HG02763 (cell line): ENCODE results near the gene TP53BP1.
A peak's percentile ranks its signal among the peaks of the same experiment; 100 is the strongest.

Experiments used
- ATAC-seq: cut with Tn5 transposase; IDR thresholded peaks from one replicate; pipeline ENCODE4 v1.9.1; 2021; ENCODE audit warnings: mild to moderate bottlenecking, moderate library complexity; ENCODE audit not compliant: unreplicated experiment

Gene TP53BP1

DNA sequence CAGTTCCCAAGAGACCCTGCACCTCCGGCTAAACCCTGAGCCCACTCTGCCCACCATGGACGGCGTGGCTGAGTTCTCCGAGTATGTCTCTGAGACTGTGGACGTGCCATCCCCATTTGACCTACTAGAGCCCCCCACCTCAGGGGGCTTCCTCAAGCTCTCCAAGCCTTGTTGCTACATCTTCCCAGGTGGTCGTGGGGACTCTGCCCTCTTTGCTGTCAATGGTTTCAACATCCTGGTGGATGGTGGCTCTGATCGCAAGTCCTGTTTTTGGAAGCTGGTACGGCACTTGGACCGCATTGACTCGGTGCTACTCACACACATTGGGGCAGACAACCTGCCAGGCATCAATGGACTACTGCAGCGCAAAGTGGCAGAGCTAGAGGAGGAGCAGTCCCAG is 28.5 kb upstream of the TP53BP1 start:
- ATAC-seq, result no peak

- no peak for ATAC-seq
Observed at GRCh38 chr15:43520138-43520537, 27.2 kb upstream of the TP53BP1 start.

GRCh38 chr15:43519196-43519595 is 26.2 kb upstream of the TP53BP1 start:
- no peak for ATAC-seq

GRCh38 chr15:43518197-43518761 is 25.3 kb upstream of the TP53BP1 start:
- no peak for ATAC-seq

- no peak for ATAC-seq
Observed at GRCh38 chr15:43517354-43518196, 24.6 kb upstream of the TP53BP1 start, which contains the start of gene MAP1A. MAP1A (plus strand) TSS chr15:43517608; CDS start chr15:43521474, 3,866 bp downstream.

- ATAC-seq, result no peak
Observed at GRCh38 chr15:43516801-43517353, 23.9 kb upstream of the TP53BP1 start.

DNA sequence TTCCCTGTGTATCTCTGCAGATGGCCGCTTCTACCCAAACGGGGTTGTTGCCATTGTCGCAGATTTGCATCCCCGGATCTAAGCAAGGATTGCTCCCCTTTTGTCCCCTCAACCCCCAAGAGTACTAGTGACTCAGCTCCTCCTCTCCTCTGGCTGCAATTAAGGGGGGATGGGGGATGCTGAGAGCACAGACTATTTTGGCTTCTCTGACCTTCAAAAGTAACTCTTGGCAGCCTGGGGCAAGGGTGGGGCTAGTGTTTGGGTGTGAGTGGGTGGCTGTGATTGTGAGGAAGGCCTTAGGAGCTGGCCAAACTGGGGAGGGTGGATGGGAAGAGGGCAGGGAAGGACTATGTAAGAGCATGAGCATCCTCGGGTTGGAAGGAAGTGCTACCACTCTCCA is 23.2 kb upstream of the TP53BP1 start:
- no peak for ATAC-seq

DNA sequence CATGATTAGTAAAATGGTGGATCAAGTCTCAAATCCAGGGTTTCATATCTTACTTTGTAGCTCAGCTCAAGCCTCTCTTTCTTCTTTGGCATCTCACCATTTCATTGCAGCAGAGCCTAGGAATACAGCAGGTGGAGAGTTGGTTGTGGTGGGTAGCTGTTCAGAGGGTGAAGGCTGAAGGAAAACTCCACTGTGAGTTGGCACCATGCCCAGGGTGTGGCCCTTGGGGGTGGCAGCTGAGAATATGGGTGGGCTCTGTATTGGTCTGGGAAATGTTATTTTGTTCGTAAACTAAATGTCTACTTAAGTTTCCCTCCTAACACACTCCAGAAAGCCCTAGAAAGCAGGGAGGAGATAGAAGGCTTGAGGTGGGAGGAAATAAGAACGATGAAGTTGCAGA is 22.8 kb upstream of the TP53BP1 start:
- ATAC-seq, result no peak

DNA sequence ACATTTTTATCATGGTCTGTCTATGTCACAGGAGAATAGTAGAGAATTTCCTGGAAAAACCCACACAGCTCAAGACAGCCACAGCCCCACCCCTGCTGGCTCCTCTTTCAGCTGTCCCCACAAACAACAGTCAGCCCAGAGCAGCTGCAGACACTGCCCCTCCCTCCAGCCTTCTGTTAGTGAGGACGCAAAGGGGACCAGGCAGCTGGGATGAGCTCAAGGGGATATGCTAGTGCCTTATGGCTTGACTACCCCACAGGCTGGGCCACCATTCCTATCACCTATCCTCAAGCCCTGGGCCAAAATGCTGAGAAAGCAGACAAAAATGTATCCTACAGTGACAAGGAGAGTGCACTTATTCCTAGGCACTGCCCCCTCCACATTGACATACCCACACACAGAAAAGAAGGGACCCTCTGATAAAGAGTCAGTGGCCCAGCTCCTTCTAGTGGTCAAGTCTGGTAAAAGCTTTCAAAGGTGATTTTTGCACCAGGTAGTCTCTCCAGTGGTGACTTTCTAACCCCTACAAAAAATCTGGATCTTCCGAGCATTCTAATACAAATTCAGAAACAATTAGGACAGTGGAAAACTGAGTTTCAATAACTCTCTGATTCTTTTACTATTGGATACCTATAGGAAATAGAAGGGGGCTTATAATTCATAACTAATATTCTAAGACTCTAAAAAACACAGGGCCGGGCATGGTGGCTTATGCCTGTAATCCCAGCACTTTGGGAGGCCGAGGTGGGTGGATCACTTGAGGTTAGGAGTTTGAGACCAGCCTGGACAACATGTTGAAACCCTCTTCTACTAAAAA is 21.5 kb upstream of the TP53BP1 start:
- no peak for ATAC-seq

DNA sequence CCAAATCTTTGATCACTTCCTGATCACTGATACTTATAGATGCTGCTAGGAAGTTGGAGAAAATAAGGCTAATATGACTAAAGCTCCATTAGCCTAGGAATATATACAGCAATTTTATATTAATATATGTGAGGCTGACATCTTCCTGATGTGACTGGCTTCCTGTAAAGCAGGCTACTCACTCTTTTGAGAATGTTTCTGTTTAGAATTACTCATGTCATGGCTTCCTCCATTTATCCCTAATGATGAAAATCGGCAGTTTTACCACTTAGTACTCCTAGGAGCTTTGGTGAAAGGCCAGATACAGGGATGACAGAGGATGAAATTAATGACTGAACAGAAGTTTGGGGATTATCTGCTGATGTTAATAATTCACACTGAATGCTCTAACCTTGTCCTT is 20.6 kb upstream of the TP53BP1 start:
- no peak for ATAC-seq

GRCh38 chr15:43511012-43511885 is 18.3 kb upstream of the TP53BP1 start:
- ATAC-seq, result no peak

- peak; percentile 98 for ATAC-seq
Observed at GRCh38 chr15:43510200-43511011, 17.4 kb upstream of the TP53BP1 start.

GRCh38 chr15:43509660-43510199 is 16.8 kb upstream of the TP53BP1 start:
- ATAC-seq, result no peak

- ATAC-seq, result no peak
Observed at GRCh38 chr15:43508991-43509659, 16.2 kb upstream of the TP53BP1 start.

DNA sequence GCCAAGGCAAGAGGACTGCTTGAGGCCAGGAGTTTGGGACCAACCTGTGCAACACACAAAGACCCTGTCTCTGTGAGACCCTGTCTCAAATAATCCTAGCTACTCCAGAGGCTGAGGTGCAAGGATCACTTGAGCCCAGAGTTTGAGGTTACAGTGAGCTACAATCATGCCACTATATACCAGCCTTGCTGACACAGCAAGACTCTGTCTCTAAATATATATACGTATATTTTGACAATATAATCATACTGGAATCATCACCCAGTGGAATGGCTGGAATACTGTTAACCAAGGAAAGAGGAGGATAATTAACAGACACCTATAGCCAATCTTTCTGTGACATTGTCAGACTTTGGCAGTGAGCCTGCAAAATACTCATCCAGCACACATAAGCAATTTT is 15.5 kb upstream of the TP53BP1 start:
- no peak for ATAC-seq

DNA sequence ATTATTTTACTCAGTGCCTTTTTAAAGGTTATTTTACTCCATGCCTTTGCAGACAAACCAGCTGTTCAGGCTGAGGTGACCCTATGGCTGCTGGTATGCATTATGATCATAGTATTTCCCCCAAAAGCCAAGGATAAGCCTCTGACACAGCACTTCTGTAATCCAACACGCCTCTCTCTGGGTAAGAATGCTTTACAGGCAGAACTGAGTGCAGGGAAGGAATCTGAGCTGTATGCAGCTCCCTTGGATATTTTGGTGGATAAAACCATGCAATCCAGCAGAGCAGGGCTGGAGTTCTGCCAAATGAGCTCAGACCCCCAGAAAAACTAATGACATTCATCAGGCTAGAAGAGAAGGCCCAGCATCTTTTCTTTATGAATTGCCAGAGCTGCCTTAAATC is 12.8 kb upstream of the TP53BP1 start:
- ATAC-seq, result no peak

DNA sequence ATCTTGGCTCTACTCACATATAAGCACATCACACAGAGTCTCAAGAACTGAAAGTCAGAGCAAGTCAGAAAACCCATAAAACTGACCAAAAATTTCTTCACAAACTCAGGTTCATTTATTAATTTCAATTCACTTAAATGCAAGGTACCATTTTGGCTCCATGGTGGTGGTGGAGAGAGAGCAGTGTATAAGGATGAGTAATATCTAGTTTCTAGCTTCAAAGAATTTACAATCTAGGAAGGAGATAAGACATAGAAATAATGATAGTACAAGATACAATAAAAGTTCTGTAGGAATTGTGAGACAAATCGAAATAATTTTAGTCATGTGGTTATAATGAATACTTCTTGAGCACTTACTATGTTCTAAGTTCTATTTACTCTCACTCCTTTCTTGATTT is 6.7 kb upstream of the TP53BP1 start:
- ATAC-seq, result no peak

GRCh38 chr15:43498990-43499389 is 6.0 kb upstream of the TP53BP1 start:
- ATAC-seq, result no peak
